Measurements from ENCODE around the gene RIMS3.

- no peak for TF ChIP-seq EP300 (IDR thresholded peaks at IDR 0.05)
- no peak for TF ChIP-seq CTCF (IDR thresholded peaks at IDR 0.05)
- TF ChIP-seq POLR2A (IDR thresholded peaks at IDR 0.05): no peak
- TF ChIP-seq POLR2AphosphoS5 (IDR thresholded peaks at IDR 0.05): no peak
These were observed 12.5 kb downstream of the RIMS3 start for GRCh38 chr1:40652979-40653378.

All from sigmoid colon (tissue), 4 donors.